NCI-H2227 treated with DMSO at 0.1 percent for 48 hours (cell line): ENCODE measurements around the gene SPTAN1.

Experiments
- DNase-seq: peaks from one replicate; lab custom pipeline; 2025; lab: John Stamatoyannopoulos, UW

SPTAN1 gene

GRCh38 chr9:128600099-128600498 is 47.7 kb downstream of the SPTAN1 start:
- DNase-seq: no peak

GRCh38 chr9:128603697-128604096 is 51.3 kb downstream of the SPTAN1 start:
- DNase-seq: no peak

- DNase-seq: no peak
Observed at GRCh38 chr9:128607642-128608350, 55.4 kb downstream of the SPTAN1 start.

GRCh38 chr9:128610897-128611296 is 58.5 kb downstream of the SPTAN1 start:
- no peak for DNase-seq

GRCh38 chr9:128611600-128612394 is 59.4 kb downstream of the SPTAN1 start:
- DNase-seq: no peak

GRCh38 chr9:128614728-128615127 is 62.3 kb downstream of the SPTAN1 start:
- no peak for DNase-seq

- no peak for DNase-seq
Observed at GRCh38 chr9:128615571-128615970, 63.2 kb downstream of the SPTAN1 start.

GRCh38 chr9:128617943-128618342 is 65.6 kb downstream of the SPTAN1 start:
- no peak for DNase-seq

GRCh38 chr9:128619127-128619526 is 66.7 kb downstream of the SPTAN1 start:
- DNase-seq: no peak

GRCh38 chr9:128619779-128620178 is 67.4 kb downstream of the SPTAN1 start:
- DNase-seq: no peak

GRCh38 chr9:128621730-128622455 is 69.5 kb downstream of the SPTAN1 start:
- no peak for DNase-seq

- DNase-seq: no peak
Observed at GRCh38 chr9:128624566-128624965, 72.2 kb downstream of the SPTAN1 start.

GRCh38 chr9:128625391-128626146 is 73.2 kb downstream of the SPTAN1 start:
- DNase-seq: no peak

- DNase-seq: no peak
Observed at GRCh38 chr9:128626181-128626580, 73.8 kb downstream of the SPTAN1 start.

GRCh38 chr9:128627127-128627715 is 74.8 kb downstream of the SPTAN1 start:
- DNase-seq: no peak

- DNase-seq: no peak
Observed at GRCh38 chr9:128627906-128628305, 75.5 kb downstream of the SPTAN1 start.

- no peak for DNase-seq
Observed at GRCh38 chr9:128628471-128629048, 76.2 kb downstream of the SPTAN1 start.

- DNase-seq: no peak
Observed at GRCh38 chr9:128629136-128629535, 76.7 kb downstream of the SPTAN1 start.

- no peak for DNase-seq
Observed at GRCh38 chr9:128629852-128630545, 77.6 kb downstream of the SPTAN1 start.

- DNase-seq: no peak
Observed at GRCh38 chr9:128631636-128632035, 79.2 kb downstream of the SPTAN1 start.

GRCh38 chr9:128632066-128632465 is 79.7 kb downstream of the SPTAN1 start:
- no peak for DNase-seq
